Fibroblast of the aortic adventitia (primary cell): ENCODE measurements around the gene TSR1. TPM values are rescaled to one million over a fixed set of nuclear protein-coding genes. Genes with fewer than 3 reads are reported as not detected.

ENCODE experiments used
- DNase-seq: peaks from one replicate; pipeline ENCODE4 v3.0.0-alpha.2; 2010; ENCODE audit warnings: low read depth
- H3K4me3 ChIP-seq: 2 replicates; pipeline ENCODE4 v1.5.1; 2011; ENCODE audit warnings: low read depth, mild to moderate bottlenecking, control low read depth, low read length, moderate library complexity
- CTCF ChIP-seq: IDR thresholded peaks from 2 replicates; pipeline ENCODE4 v1.5.1; 2011; ENCODE audit warnings: mild to moderate bottlenecking, low read length, control low read depth, inconsistent platforms; ENCODE audit not compliant: insufficient read depth
- total RNA-seq: library from RNA; depleted of rRNA; stranded (reverse); fragments of >200 nt; gene quantifications from 2 replicates; pipeline ENCODE4 v1.2.3, GENCODE V29; 2012; ENCODE audit warnings: low replicate concordance

TSR1 gene
- total RNA-seq, 1 donor: 44.5 TPM

- no peak for TF ChIP-seq CTCF
- H3K4me3 ChIP-seq: no peak overlapping the region
- DNase-seq: no peak
Observed at GRCh38 chr17:2304931-2305330, 31.3 kb downstream of the TSR1 start.

- peak within 1 kb of the TSS; percentile 91 for H3K4me3 ChIP-seq
- no peak for TF ChIP-seq CTCF
- DNase-seq: peak; percentile 79
Observed at GRCh38 chr17:2303204-2304188, 32.8 kb downstream of the TSR1 start, which contains the start of the genes SMG6 and SRR. Gene SMG6, minus strand, starts transcription at chr17:2303785. Its CDS starts 65 bp downstream, at chr17:2303720. Gene SRR, plus strand, starts transcription at chr17:2303950. Its CDS starts 11,611 bp downstream, at chr17:2315561.

GRCh38 chr17:2302778-2303203, 33.5 kb downstream of the TSR1 start:
- H3K4me3 ChIP-seq: peak overlapping the region; percentile 91
- no peak for DNase-seq
- no peak for TF ChIP-seq CTCF

GRCh38 chr17:2299756-2300155, 36.5 kb downstream of the TSR1 start:
- H3K4me3 ChIP-seq: no peak overlapping the region
- DNase-seq: no peak
- TF ChIP-seq CTCF: no peak

- no peak overlapping the region for H3K4me3 ChIP-seq
- DNase-seq: no peak
- TF ChIP-seq CTCF: no peak
Observed at GRCh38 chr17:2299136-2299535, 37.1 kb downstream of the TSR1 start.

GRCh38 chr17:2297023-2297422, 39.2 kb downstream of the TSR1 start:
- no peak for TF ChIP-seq CTCF

More at GRCh38 chr17:2297023-2297422, 39.2 kb downstream of the TSR1 start:
- DNase-seq: no peak
- H3K4me3 ChIP-seq: no peak overlapping the region
